Measurements from ENCODE around the gene PPIH. TPM values are rescaled to one million over a fixed set of nuclear protein-coding genes. Genes with fewer than 3 reads are reported as not detected.

PPIH gene
- total and polyA plus RNA-seq, 2 of the 13 experiments (the other 11 are each of a cell fraction or from before 2014, with no cell fraction given), result 29.9 to 72.6 TPM

- TF ChIP-seq SNAPC4 (CRISPR knock-in tag; IDR thresholded peaks at IDR 0.05) (no peak), ZBTB34 (CRISPR knock-in tag; IDR thresholded peaks at IDR 0.05) (peak; percentile 87; the same call in 1 of the 2 replicates), CHD4 (IDR thresholded peaks at IDR 0.05; ENCODE audit: borderline replicate concordance, low read length) (no peak), IKZF1 (IDR thresholded peaks at IDR 0.05) (no peak), HNF1A (IDR thresholded peaks at IDR 0.05; ENCODE audit: low read depth) (0 out of 2 replicates have a peak, but pooled peaks have one; percentile 22), HNF1A (CRISPR knock-in tag; IDR thresholded peaks at IDR 0.05; ENCODE audit: borderline replicate concordance) (peak; percentile 54; the same call in 1 of the 2 replicates), NFE2 (CRISPR knock-in tag; IDR thresholded peaks at IDR 0.05) (no peak), ZNF142 (CRISPR knock-in tag; IDR thresholded peaks at IDR 0.05) (no peak), ZNF740 (CRISPR knock-in tag; IDR thresholded peaks at IDR 0.05) (no peak)
Measured at GRCh38 chr1:42657981-42658876, at the start of gene PPIH (continued).
